Placental pericyte (primary cell): Measurements from ENCODE around the gene EXOC8. TPM values are rescaled to one million over a fixed set of nuclear protein-coding genes. Genes with fewer than 3 reads are reported as not detected.

Experiments used
- total RNA-seq: library from RNA; depleted of rRNA; stranded (reverse); fragments of >200 nt; gene quantifications from 2 replicates; pipeline ENCODE4 v1.2.3, GENCODE V29; 2012

Gene EXOC8
- 17.1 and 25.6 TPM in 2 replicates for total RNA-seq

DNA sequence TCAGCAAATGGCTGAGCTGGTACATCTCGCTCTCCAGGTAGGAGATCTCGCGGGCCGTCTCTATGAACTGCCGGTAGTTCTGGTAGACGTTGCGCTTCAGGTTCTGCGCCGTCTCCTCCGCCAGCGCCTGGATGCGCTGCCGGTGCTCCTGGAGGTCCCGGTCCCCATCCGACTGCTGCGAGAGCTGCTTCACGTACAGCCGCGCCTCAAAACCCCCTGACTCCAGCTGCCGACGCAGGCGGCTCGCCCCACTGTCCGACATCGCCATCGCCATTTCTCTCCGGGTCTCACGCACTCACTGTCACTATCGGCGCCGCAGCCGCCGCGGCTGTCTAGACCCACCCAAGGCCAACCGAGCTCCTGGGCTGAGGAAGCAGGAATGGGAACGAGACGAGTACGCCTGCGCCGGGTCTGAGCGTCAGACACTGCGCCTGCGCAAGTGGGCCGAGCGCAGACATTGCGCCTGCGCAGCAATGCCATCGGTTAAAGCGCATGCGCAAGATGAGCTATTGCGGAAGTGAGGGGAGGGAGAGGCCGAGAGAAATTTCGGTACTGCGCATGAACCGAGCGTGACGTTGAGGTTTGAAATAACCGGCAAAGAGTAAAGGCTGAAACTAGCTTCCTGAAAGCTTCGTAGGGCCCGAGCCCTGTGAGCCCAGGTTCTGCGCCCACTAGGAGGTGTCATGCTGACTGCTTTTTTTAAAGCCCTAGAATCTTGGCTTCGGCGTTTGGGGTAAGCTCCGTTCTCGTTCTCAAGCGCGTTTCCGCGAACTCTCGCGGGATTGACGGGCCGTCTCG, at the start of gene EXOC8:
Gene EXOC8, minus strand, starts transcription at position 381 of the 798 bp plus-strand sequence. Its CDS starts 107 bp downstream, at position 274.

DNA sequence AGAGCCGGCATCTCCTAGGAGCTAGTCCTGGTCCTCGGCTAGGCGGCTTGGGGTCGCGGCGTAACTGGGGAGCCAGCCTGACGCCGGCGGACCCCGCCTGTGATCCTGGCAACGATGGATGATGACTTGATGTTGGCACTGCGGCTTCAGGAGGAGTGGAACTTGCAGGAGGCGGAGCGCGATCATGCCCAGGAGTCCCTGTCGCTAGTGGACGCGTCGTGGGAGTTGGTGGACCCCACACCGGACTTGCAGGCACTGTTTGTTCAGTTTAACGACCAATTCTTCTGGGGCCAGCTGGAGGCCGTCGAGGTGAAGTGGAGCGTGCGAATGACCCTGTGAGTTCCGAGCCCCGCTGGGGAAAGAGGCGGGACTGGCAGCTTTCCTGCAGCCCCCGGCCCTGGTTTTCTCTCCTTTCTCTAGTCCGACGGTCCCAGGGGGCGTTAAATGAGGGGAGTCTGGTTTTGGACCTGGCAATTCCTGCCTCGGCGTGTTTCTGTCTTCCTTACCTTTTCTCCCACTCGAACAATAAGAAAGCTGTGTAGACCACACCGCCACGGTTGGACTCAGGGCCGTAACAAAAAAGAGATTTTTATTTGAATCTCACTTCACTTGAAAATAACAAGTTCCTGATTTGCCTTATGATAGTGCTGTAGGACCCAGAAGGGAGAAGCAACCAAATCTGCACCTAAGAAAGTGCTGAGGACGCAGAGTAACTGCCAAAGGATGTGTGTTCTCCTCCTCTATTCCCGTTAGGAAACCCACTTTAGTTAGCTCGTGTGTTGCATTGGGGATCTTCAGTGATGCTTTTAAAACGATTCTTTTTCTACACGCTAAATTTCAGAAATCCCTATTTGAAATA, 847 bp upstream of the EXOC8 start, which contains the start of gene SPRTN:
Gene SPRTN, plus strand, starts transcription at position 24 of the 859 bp plus-strand sequence. Its CDS starts 91 bp downstream, at position 115.

Other genes with a start within 250 kb of the EXOC8 start
- not detected in 2 replicates for gene TRIM67, start 175.8 kb downstream of the EXOC8 start, total RNA-seq
- 27.8 and 55.7 TPM in 2 replicates for gene GNPAT, start 96.6 kb downstream of the EXOC8 start, total RNA-seq
- 14.4 and 23.3 TPM in 2 replicates for gene SPRTN, start 441 bp upstream of the EXOC8 start, total RNA-seq
- 41.2 and 44.2 TPM in 2 replicates for gene EGLN1, start 84.4 kb upstream of the EXOC8 start, total RNA-seq
- gene TSNAX, start 190.8 kb upstream of the EXOC8 start, total RNA-seq, result 28.2 and 45.5 TPM in 2 replicates